A549 (cell line): ENCODE measurements around the gene YPEL1. TPM values are rescaled to one million over a fixed set of nuclear protein-coding genes. Genes with fewer than 3 reads are reported as not detected.

Experiments
- ATAC-seq, 2 experiments: fragments of 200-7000 bp in 1 of 2; fragments of >200 bp in 1 of 2; cut with Nextera tagmentation in 1 of 2; cut with Tn5 transposase in 1 of 2; 3 replicates each; pipeline versions ENCODE4 v1.8.0 to v1.9.1; 2018 to 2020; ENCODE audit warnings: mild to moderate bottlenecking in 1 of 2, moderate library complexity in 1 of 2
- CTCF ChIA-PET: fragments of 300-600 bp; sonication (Branson Sonifier 250); formaldehyde crosslinking; extraction: SDS; loops from one replicate; lab custom pipeline; 2021; ENCODE audit warnings: antibody characterized with exemption, inconsistent platforms; lab: Yijun Ruan, JAX
- POLR2A ChIA-PET: fragments of 350-600 bp; formaldehyde crosslinking; extraction: SDS; loops from one replicate; lab custom pipeline; 2021; ENCODE audit warnings: antibody characterized with exemption, inconsistent platforms; lab: Yijun Ruan, JAX
- DNase-seq, 2 experiments: peaks; one replicate each; pipeline versions ENCODE4 v3.0.0 to v3.0.0-alpha.2; 2011 to 2016; ENCODE audit warnings: low read depth in 1 of 2, low spot score in 1 of 2
- FAIRE-seq: peaks from 2 replicates; lab custom pipeline; 2011; peaks lifted over from hg19 to GRCh38; lab: Jason Lieb, UNC
- H3K27ac ChIP-seq, 2 experiments: fragments of >200 bp; sonication (Bioruptor Twin); formaldehyde crosslinking; 3 replicates each; pipeline ENCODE4 v1.5.1; 2016 to 2017
- H3K4me1 ChIP-seq: fragments of >200 bp; sonication (Bioruptor Twin); formaldehyde crosslinking; 3 replicates; pipeline ENCODE4 v1.6.1; 2016
- H3K4me2 ChIP-seq: fragments of >200 bp; sonication (Bioruptor Twin); formaldehyde crosslinking; 3 replicates; pipeline ENCODE4 v1.6.1; 2016
- H3K4me3 ChIP-seq: fragments of >200 bp; sonication (Bioruptor Twin); formaldehyde crosslinking; 3 replicates; pipeline ENCODE4 v1.5.1; 2016
- H3K9me3 ChIP-seq: fragments of >200 bp; sonication (Bioruptor Twin); formaldehyde crosslinking; 3 replicates; pipeline ENCODE4 v1.6.1; 2016
- BHLHE40 ChIP-seq: IDR thresholded peaks from 2 replicates; pipeline ENCODE4 v1.6.1; 2012; ENCODE audit warnings: low read depth, low read length, inconsistent platforms
- CBX2 ChIP-seq: fragments of 200-600 bp; sonication (generic); IDR thresholded peaks from 2 replicates; pipeline ENCODE4 v1.6.1; 2016; ENCODE audit warnings: low read depth, mild to moderate bottlenecking, borderline replicate concordance
- CBX8 ChIP-seq: fragments of 200-600 bp; sonication (generic); IDR thresholded peaks from 2 replicates; pipeline ENCODE4 v1.6.1; 2016
- CEBPB ChIP-seq, 2 experiments: fragments of >200 bp in 1 of 2; sonication (Bioruptor Twin) in 1 of 2; formaldehyde crosslinking in 1 of 2; IDR thresholded peaks; 2 replicates each; pipeline ENCODE4 v1.6.1; 2012 to 2016
- CHD2 ChIP-seq: fragments of 150-350 bp; IDR thresholded peaks from 2 replicates; pipeline ENCODE4 v1.6.1; 2014; ENCODE audit warnings: low read length; ENCODE audit not compliant: partially characterized antibody
- CTCF ChIP-seq: fragments of >200 bp; sonication (Bioruptor Twin); formaldehyde crosslinking; IDR thresholded peaks from 3 replicates; pipeline ENCODE4 v1.5.1; 2016
- EHF ChIP-seq: fragments of 250-450 bp; sonication (Bioruptor Pico); IDR thresholded peaks from 2 replicates; pipeline ENCODE4 v1.5.0; 2020; ENCODE audit warnings: mild to moderate bottlenecking
- EHMT2 ChIP-seq: fragments of 200-600 bp; sonication (generic); IDR thresholded peaks from 2 replicates; pipeline ENCODE4 v1.6.1; 2016; ENCODE audit warnings: antibody characterized with exemption, low read depth, mild to moderate bottlenecking, moderate library complexity
- ESRRA ChIP-seq: fragments of 150-350 bp; IDR thresholded peaks from 2 replicates; pipeline ENCODE4 v1.6.1; 2014; ENCODE audit warnings: mild to moderate bottlenecking, low read length, borderline replicate concordance
- FOSL2 ChIP-seq, 2 experiments: fragments of 450-650 bp in 1 of 2; fragments of >200 bp in 1 of 2; sonication (Bioruptor Twin) in 1 of 2; formaldehyde crosslinking; IDR thresholded peaks; 2 replicates each; pipeline versions ENCODE4 v1.5.0 to v1.6.1; 2016 to 2020; ENCODE audit warnings: mild to moderate bottlenecking in 1 of 2, moderate library complexity in 1 of 2
- HES2 ChIP-seq: fragments of >200 bp; sonication (Bioruptor Twin); formaldehyde crosslinking; IDR thresholded peaks from 2 replicates; pipeline ENCODE4 v1.6.1; 2016
- HEYL ChIP-seq: fragments of 250-450 bp; sonication (Bioruptor Pico); IDR thresholded peaks from 2 replicates; pipeline ENCODE4 v1.8.0; 2021; ENCODE audit warnings: mild to moderate bottlenecking, moderate library complexity
- HMGXB4 ChIP-seq: fragments of 250-450 bp; sonication (Bioruptor Pico); IDR thresholded peaks from 2 replicates; pipeline ENCODE4 v1.5.0; 2021; ENCODE audit warnings: mild to moderate bottlenecking, moderate library complexity, borderline replicate concordance
- HOXB5 ChIP-seq: fragments of 250-450 bp; sonication (Bioruptor Pico); IDR thresholded peaks from 2 replicates; pipeline ENCODE4 v1.5.0; 2020; ENCODE audit warnings: mild to moderate bottlenecking, moderate library complexity
- JUN ChIP-seq, 2 experiments: fragments of >200 bp; sonication (Bioruptor Twin); formaldehyde crosslinking; IDR thresholded peaks; 2 replicates in 1 of 2; 3 replicates in 1 of 2; pipeline ENCODE4 v1.6.1; 2016 to 2017
- JUNB ChIP-seq: fragments of >200 bp; sonication (Bioruptor Twin); formaldehyde crosslinking; IDR thresholded peaks from 2 replicates; pipeline ENCODE4 v1.6.1; 2016
- MAZ ChIP-seq: fragments of 150-350 bp; IDR thresholded peaks from 2 replicates; pipeline ENCODE4 v1.6.1; 2014; ENCODE audit warnings: antibody characterized with exemption, low read depth, low read length, borderline replicate concordance
- PBX3 ChIP-seq: IDR thresholded peaks from 2 replicates; pipeline ENCODE4 v1.6.1; 2012
- REST ChIP-seq: fragments of 200-600 bp; sonication (generic); IDR thresholded peaks from 2 replicates; pipeline ENCODE4 v1.6.1; 2016; ENCODE audit warnings: antibody characterized with exemption, mild to moderate bottlenecking, moderate library complexity
- RFX5 ChIP-seq: fragments of 450-650 bp; IDR thresholded peaks from 2 replicates; pipeline ENCODE4 v1.7.1; 2014; ENCODE audit warnings: antibody characterized with exemption, mild to moderate bottlenecking, moderate library complexity
- RNF2 ChIP-seq: fragments of 200-600 bp; sonication (generic); IDR thresholded peaks from 2 replicates; pipeline ENCODE4 v1.6.1; 2016; ENCODE audit warnings: low read depth, mild to moderate bottlenecking, antibody characterized with exemption, moderate library complexity, borderline replicate concordance
- SMC3 ChIP-seq: fragments of >200 bp; sonication (Bioruptor Twin); formaldehyde crosslinking; IDR thresholded peaks from 3 replicates; pipeline ENCODE4 v1.6.1; 2018; ENCODE audit warnings: inconsistent platforms
- TFCP2L1 ChIP-seq: fragments of 250-450 bp; sonication (Bioruptor Pico); IDR thresholded peaks from 2 replicates; pipeline ENCODE4 v1.5.0; 2021; ENCODE audit warnings: mild to moderate bottlenecking
- ZNF302 ChIP-seq: fragments of 250-450 bp; sonication (Bioruptor Pico); IDR thresholded peaks from 2 replicates; pipeline ENCODE4 v1.9.0; 2021; ENCODE audit warnings: inconsistent platforms, mild to moderate bottlenecking, moderate library complexity
- WGBS: methylation state at CpG from one replicate; pipeline ENCODE4 v1.1.6; 2017; ENCODE audit errors: missing lambda C conversion rate; 5-methylcytosine and 5-hydroxymethylcytosine counted together
- polyA plus RNA-seq, 4 experiments: library from polyadenylated mRNA; depleted of rRNA in 3 of 4; stranded (reverse); fragments of >200 nt; fragmentation: RNase III in 1 of 4; extraction: RNeasy Plus Mini Kit Qiagen cat#74134 plus additional on column Dnase treatment in 1 of 4; gene quantifications; 2 replicates in 3 of 4; 3 replicates in 1 of 4; pipeline ENCODE4 v1.2.3, GENCODE V29; 2011 to 2017

The YPEL1 gene
- polyA plus RNA-seq, 2 of the 4 experiments (the other 2 are of a cell fraction) = 0.22 to 0.59 TPM

- no peak for FAIRE-seq
Measured at GRCh38 chr22:21778705-21779363, 43.2 kb upstream of the YPEL1 start.

GRCh38 chr22:21771631-21771976, 36.0 kb upstream of the YPEL1 start:
- H3K4me3 ChIP-seq = no peak overlapping the region
- no peak for TF ChIP-seq CBX2
- no peak for TF ChIP-seq REST
- TF ChIP-seq EHMT2 = no peak
- TF ChIP-seq CTCF = no peak
- no peak for TF ChIP-seq HMGXB4 (CRISPR knock-in tag)
- no peak for TF ChIP-seq EHF (CRISPR knock-in tag)
- no peak for TF ChIP-seq ESRRA
- no peak for FAIRE-seq
- POLR2A ChIA-PET = no interaction called here
- H3K4me2 ChIP-seq = no peak overlapping the region
- H3K9me3 ChIP-seq = no peaks in the 10 kb centered on the region
- no peak overlapping the region for H3K27ac ChIP-seq
- CTCF ChIA-PET = interaction anchor here (0.9 to 1.4 kb wide), 3 partner anchors 9 to 166 kb away, joined by 3 to 4 read pairs (median 4); no protein-coding TSS in a partner anchor
- H3K4me1 ChIP-seq = no peaks in the 10 kb centered on the region
- DNase-seq = no peak
- no peak for ATAC-seq
- 97% methylated on average over 4 of the region's 4 CpGs for WGBS

More at GRCh38 chr22:21778705-21779363, 43.2 kb upstream of the YPEL1 start:
- no peak overlapping the region for H3K4me2 ChIP-seq
- no peak overlapping the region for H3K4me3 ChIP-seq
- no peak overlapping the region for H3K27ac ChIP-seq
- TF ChIP-seq CBX2 (no peak), SMC3 (no peak), BHLHE40 (no peak), CEBPB (IDR thresholded peaks at IDR 0.05) (no peak), MAZ (no peak), HES2 (no peak), HEYL (CRISPR knock-in tag) (no peak), ZNF302 (no peak), JUN (IDR thresholded peaks at IDR 0.05) (no peak), EHMT2 (no peak), HOXB5 (CRISPR knock-in tag) (no peak), JUNB (no peak), FOSL2 (IDR thresholded peaks at IDR 0.05) (no peak), FOSL2 (CRISPR knock-in tag; IDR thresholded peaks at IDR 0.05) (no peak), CHD2 (no peak), TFCP2L1 (CRISPR knock-in tag) (no peak), PBX3 (no peak), RNF2 (no peak), CBX8 (no peak), RFX5 (no peak)
- TF ChIP-seq, all 56 proteins: peak for 0
- ChIA-PET CTCF (no interaction called here), POLR2A (no interaction called here)
- 84% methylated on average over 4 of the region's 4 CpGs for WGBS
- Histone ChIP-seq H3K4me1 (no peaks in the 10 kb centered on the region), H3K9me3 (no peaks in the 10 kb centered on the region)
- DNase-seq (no peak), ATAC-seq (no peak)
